Measurements from ENCODE around the gene ASNS. TPM values are rescaled to one million over a fixed set of nuclear protein-coding genes. Genes with fewer than 3 reads are reported as not detected.
"Not testable (repeated sequence)": the region's sequence is repeated elsewhere in the genome, so short reads cannot be mapped to it uniquely, and the experiment has no call there.

The ASNS gene, protein sequence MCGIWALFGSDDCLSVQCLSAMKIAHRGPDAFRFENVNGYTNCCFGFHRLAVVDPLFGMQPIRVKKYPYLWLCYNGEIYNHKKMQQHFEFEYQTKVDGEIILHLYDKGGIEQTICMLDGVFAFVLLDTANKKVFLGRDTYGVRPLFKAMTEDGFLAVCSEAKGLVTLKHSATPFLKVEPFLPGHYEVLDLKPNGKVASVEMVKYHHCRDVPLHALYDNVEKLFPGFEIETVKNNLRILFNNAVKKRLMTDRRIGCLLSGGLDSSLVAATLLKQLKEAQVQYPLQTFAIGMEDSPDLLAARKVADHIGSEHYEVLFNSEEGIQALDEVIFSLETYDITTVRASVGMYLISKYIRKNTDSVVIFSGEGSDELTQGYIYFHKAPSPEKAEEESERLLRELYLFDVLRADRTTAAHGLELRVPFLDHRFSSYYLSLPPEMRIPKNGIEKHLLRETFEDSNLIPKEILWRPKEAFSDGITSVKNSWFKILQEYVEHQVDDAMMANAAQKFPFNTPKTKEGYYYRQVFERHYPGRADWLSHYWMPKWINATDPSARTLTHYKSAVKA
- polyA plus RNA-seq (ENCODE audit: insufficient read length in 3 of 3) = 10 to 100 TPM; 22.9 to 43.8 (median 37.4) TPM
- long read RNA-seq, donor 1, transcript ASNS-202 (13 exons, 1,994 nt) = major isoform, 5 of 5 reads
- long read RNA-seq, donor 1, partial matches to known transcripts = 0 of 5 reads
- long read RNA-seq, donor 1, other reads (novel, unspliced or antisense) = 0 of 5 reads
- long read RNA-seq, donor 2, partial matches to known transcripts = 0 of 4 reads
- long read RNA-seq, donor 2, other reads (novel, unspliced or antisense) = 0 of 4 reads
- long read RNA-seq, donor 3, transcript ASNS-202 (13 exons, 1,994 nt) = major isoform, 7 of 7 reads
- long read RNA-seq, donor 3, partial matches to known transcripts = 0 of 7 reads
- long read RNA-seq, donor 3, other reads (novel, unspliced or antisense) = 0 of 7 reads
- long read RNA-seq, donor 4, transcript ASNS-202 (13 exons, 1,994 nt) = major isoform, 5 of 11 reads
- long read RNA-seq, donor 4, partial matches to known transcripts = 6 of 11 reads
- long read RNA-seq, donor 4, other reads (novel, unspliced or antisense) = 0 of 11 reads
- long read RNA-seq, donor 5, partial matches to known transcripts = 0 of 1 reads
- long read RNA-seq, donor 5, other reads (novel, unspliced or antisense) = 0 of 1 reads
- long read RNA-seq, donor 6, transcript ASNS-202 (13 exons, 1,994 nt) = major isoform, 6 of 6 reads
- long read RNA-seq, donor 6, partial matches to known transcripts = 0 of 6 reads
- long read RNA-seq, donor 6, other reads (novel, unspliced or antisense) = 0 of 6 reads
- long read RNA-seq, donor 7, transcript ASNS-202 (13 exons, 1,994 nt) = major isoform, 5 of 5 reads
- long read RNA-seq, donor 7, partial matches to known transcripts = 0 of 5 reads
- long read RNA-seq, donor 7, other reads (novel, unspliced or antisense) = 0 of 5 reads
- long read RNA-seq, donor 8, partial matches to known transcripts = 0 of 2 reads
- long read RNA-seq, donor 8, other reads (novel, unspliced or antisense) = 0 of 2 reads
- long read RNA-seq, donor 9, partial matches to known transcripts = 0 of 3 reads
- long read RNA-seq, donor 9, other reads (novel, unspliced or antisense) = 0 of 3 reads
- long read RNA-seq, donor 10, partial matches to known transcripts = 0 of 3 reads
- long read RNA-seq, donor 10, other reads (novel, unspliced or antisense) = 0 of 3 reads
- long read RNA-seq, donor 11, partial matches to known transcripts = 0 of 1 reads
- long read RNA-seq, donor 11, other reads (novel, unspliced or antisense) = 0 of 1 reads
- long read RNA-seq, donor 12, partial matches to known transcripts = 0 of 5 reads
- long read RNA-seq, donor 12, other reads (novel, unspliced or antisense) = 0 of 5 reads
- long read RNA-seq, donor 13, partial matches to known transcripts = 0 of 2 reads
- long read RNA-seq, donor 13, other reads (novel, unspliced or antisense) = 0 of 2 reads
- long read RNA-seq, donor 14, transcript ASNS-202 (13 exons, 1,994 nt) = major isoform, 6 of 9 reads
- long read RNA-seq, donor 14, partial matches to known transcripts = 0 of 9 reads
- long read RNA-seq, donor 14, other reads (novel, unspliced or antisense) = 0 of 9 reads
- long read RNA-seq, donor 15, transcript ASNS-202 (13 exons, 1,994 nt) = major isoform, 5 of 5 reads
- long read RNA-seq, donor 15, partial matches to known transcripts = 0 of 5 reads
- long read RNA-seq, donor 15, other reads (novel, unspliced or antisense) = 0 of 5 reads
- long read RNA-seq, donor 16, partial matches to known transcripts = 5 of 8 reads
- long read RNA-seq, donor 16, other reads (novel, unspliced or antisense) = 0 of 8 reads

- peak; percentile 89 for DNase-seq
These were observed at the start of gene ASNS for GRCh38 chr7:97872025-97872669. ASNS (minus strand) TSS chr7:97872408; CDS start chr7:97869156, 3,252 bp downstream.

- not testable (repeated sequence) for DNase-seq
These were observed 49.0 kb upstream of the ASNS start for GRCh38 chr7:97921254-97921653.

DNA sequence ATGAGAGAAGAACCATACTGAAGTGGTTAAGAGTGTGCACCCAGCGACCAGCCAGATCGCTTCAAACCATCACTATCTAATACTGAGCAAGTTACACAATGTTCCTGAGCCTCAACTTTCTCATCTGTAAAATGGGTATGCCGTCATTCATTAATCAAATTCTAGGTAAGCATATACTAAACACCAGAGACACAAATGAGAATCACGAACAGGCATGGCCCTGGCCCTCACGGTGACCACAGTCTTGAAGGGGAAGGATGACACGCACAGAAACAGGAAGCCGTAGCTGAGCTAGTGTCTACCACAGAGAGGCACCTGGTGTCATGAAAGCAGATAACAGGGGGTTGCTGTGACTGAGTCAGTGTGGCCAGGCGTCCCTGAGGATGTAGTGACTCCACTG lies 43.1 kb upstream of the ASNS start:
- DNase-seq = not testable (repeated sequence)

DNA sequence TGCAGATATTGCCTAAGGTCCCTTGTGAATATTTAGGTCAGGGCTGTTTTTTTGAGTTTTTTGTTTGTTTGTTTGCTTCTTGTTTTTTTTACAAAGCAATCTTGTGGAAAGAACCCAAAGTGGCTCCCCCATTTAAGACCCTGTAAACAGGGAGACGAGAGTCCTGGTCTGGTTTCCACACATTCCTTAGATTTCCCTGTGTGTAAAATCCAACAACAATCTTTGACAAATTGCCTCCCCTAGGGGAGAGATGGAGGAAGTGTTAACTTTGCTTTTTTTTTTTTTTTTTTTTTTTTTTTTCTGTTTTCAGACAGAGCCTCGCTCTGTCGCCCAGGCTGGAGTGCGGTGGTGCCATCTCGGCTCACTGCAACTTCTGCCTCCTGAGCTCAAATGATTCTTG lies 40.1 kb upstream of the ASNS start:
- not testable (repeated sequence) for DNase-seq

- DNase-seq = not testable (repeated sequence)
These were observed 24.7 kb upstream of the ASNS start for GRCh38 chr7:97896893-97897292.

GRCh38 chr7:97891721-97892120 lies 19.5 kb upstream of the ASNS start:
- DNase-seq = not testable (repeated sequence)

DNA sequence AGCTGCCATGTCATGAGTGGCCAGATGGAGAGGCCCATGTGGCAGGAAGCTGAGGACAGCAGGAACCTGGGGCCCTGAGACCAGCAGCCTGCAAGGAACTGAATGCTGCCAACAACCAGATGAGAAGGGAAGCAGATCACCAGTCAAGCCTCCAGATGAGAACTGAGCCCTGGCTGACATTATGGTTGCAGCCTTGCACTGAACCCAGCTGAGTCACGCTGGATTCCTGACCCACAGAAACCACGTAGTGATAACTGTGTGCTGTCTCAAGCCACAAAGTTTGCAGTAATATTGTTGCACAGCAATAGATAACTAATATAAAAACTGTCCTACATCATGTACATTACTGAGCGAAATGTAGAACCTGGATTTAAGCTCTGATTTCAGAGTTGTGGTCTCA lies 7.3 kb upstream of the ASNS start:
- DNase-seq = not testable (repeated sequence)

DNA sequence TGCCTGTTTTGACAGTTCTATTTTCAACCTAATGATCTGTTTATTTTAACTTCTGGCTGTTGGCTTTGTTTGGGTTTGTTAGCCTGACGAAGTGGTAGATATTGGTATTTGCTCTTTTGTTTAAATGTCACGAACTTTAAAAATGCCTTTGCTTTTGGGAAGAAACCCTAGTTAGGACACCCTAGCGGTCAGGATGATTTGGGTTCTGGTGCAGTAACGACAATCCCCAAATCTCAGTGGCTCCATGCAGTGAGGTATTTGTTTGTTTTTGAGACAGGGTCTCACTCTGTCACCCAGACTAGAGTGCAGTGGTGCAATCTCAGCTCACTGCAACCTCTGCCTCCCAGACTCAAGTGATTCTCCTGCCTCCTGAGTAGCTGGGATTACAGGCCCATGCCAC lies 2.7 kb upstream of the ASNS start:
- DNase-seq = not testable (repeated sequence)

- no peak for DNase-seq
These were observed 1.4 kb upstream of the ASNS start for GRCh38 chr7:97873606-97874005.

- DNase-seq = no peak
These were observed 566 bp downstream of the ASNS start for GRCh38 chr7:97871659-97872024.

- no peak for DNase-seq
These were observed 3.4 kb downstream of the ASNS start for GRCh38 chr7:97868788-97869187.

DNA sequence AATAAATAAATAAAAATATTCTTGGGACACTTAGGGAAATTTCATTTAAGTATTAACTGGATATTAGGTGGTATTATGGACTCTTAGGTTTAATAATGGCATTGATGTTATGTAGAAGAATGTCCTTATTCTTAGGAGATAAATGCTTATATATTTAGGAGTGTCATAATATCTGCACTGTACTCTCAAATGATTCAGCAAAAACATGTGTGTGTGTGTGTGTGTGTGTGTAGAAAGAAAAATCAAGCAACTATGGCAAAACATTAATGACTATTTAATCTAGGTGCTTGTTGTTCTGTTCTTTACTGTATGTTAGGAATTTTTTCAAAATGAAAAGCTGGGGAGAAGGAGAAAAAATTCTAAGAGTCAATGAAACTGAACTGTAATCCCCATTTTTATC lies 3.9 kb downstream of the ASNS start:
- DNase-seq = no peak

GRCh38 chr7:97865104-97865503 lies 7.1 kb downstream of the ASNS start:
- DNase-seq = no peak

GRCh38 chr7:97859606-97860204 lies 12.5 kb downstream of the ASNS start:
- DNase-seq = no peak

DNA sequence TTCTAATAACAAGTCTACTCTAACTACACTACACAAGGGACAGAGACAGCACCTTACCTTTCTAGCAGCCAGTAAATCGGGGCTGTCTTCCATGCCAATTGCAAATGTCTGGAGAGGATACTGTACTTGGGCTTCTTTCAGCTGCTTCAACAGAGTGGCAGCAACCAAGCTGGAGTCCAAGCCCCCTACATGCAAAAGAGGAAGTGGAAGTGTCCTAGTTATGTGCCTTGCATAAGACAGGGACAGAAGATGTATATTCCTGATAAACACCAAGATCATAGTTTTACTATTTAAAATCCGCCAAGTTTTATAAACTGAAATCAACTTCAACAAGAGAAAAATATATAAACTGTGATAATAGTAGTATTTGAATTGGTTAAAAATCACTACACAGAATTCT lies 14.0 kb downstream of the ASNS start:
- DNase-seq = no peak

DNA sequence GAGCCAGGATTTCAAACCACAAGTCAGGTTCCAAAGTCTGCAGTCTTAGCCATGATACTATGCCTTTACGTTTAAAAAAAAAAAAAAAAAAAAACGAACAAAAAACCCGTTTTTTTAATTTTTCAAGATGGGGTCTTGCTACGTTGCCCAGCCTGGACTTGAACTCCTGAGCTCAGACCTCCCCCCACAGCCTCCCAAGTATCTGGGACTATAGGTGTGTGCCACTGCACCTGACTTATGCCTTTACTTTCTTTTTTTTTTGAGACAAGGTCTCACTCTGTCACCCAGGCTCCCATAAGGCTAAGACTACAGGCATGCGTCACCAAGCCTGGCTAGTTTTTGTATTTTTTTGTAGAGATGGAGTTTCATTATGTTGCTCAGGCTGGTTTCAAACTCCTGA lies 14.7 kb downstream of the ASNS start:
- DNase-seq = no peak

DNA sequence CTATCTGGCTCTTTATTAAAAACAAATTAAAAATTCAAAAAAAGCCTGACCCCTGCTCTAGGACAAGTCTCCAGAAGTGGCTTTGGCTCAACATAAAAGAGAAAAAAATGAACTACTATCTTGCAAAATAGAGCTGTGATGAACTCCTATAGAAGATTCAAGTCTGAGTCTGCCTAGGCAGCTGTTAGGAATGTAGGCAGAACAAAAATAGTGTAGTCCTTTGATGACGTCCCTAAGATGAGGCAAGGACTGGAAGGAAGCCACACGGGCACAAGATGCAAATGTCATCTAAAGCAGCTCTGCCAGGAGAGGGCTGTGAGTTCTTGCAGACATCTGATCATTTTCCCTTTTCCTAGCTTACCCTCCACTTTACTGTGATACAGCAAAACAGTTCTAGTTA lies 20.5 kb downstream of the ASNS start:
- DNase-seq = no peak

- DNase-seq = not testable (repeated sequence)
These were observed 21.8 kb downstream of the ASNS start for GRCh38 chr7:97850262-97851031.
